Immature natural killer cell (primary cell): ENCODE results near the gene TMEM171. TPM values are rescaled to one million over a fixed set of nuclear protein-coding genes. Genes with fewer than 3 reads are reported as not detected.

Experiments
- DNase-seq, 3 donors: peaks; one replicate each; pipeline ENCODE4 v3.0.0; 2022; ENCODE audit warnings: mixed read lengths in 1 of 3
- H3K27ac Mint-ChIP-seq, 6 donors: one replicate each; pipeline ENCODE4 v1.8.0; 2020; ENCODE audit warnings: mixed read lengths in 6 of 6, mild to moderate bottlenecking in 5 of 6, inconsistent platforms in 4 of 6, moderate library complexity in 3 of 6
- H3K27me3 Mint-ChIP-seq, 3 donors: one replicate each; pipeline ENCODE4 v1.8.0; 2020 to 2021; ENCODE audit warnings: low read depth in 3 of 3, mild to moderate bottlenecking in 3 of 3, mixed read lengths in 3 of 3, moderate library complexity in 3 of 3, inconsistent platforms in 1 of 3
- H3K36me3 Mint-ChIP-seq, 3 donors: one replicate each; pipeline ENCODE4 v1.8.0; 2020; ENCODE audit warnings: mixed read lengths in 3 of 3, inconsistent platforms in 2 of 3, mild to moderate bottlenecking in 2 of 3
- H3K4me1 Mint-ChIP-seq, 2 donors: one replicate each; pipeline ENCODE4 v1.8.0; 2020; ENCODE audit warnings: inconsistent platforms in 2 of 2, mild to moderate bottlenecking in 2 of 2, mixed read lengths in 2 of 2, moderate library complexity in 1 of 2
- H3K4me3 Mint-ChIP-seq, 5 donors: one replicate each; pipeline ENCODE4 v1.8.0; 2020; ENCODE audit warnings: mild to moderate bottlenecking in 5 of 5, mixed read lengths in 5 of 5, inconsistent platforms in 3 of 5, moderate library complexity in 3 of 5
- H3K9me3 Mint-ChIP-seq, 6 donors: one replicate each; pipeline ENCODE4 v1.8.0; 2020; ENCODE audit warnings: mild to moderate bottlenecking in 6 of 6, mixed read lengths in 6 of 6, inconsistent platforms in 4 of 6, moderate library complexity in 3 of 6
- polyA plus RNA-seq, 3 donors: library from polyadenylated mRNA; unstranded; fragments of 300-500 nt; fragmentation: Illumina TruSeq; gene quantifications; one replicate each; pipeline ENCODE4 v1.2.3, GENCODE V29; 2021

Gene TMEM171
- polyA plus RNA-seq, 3 donors from 2014 or later = 3.5 TPM; not detected in 1

- no peak overlapping the region for H3K4me3 Mint-ChIP-seq
- peaks cover 3 to 8% of the 10 kb centered on the region in 2 donors for H3K4me1 Mint-ChIP-seq
- peaks cover 2 to 11% (median 4%) of the 10 kb centered on the region in 3 donors for H3K27me3 Mint-ChIP-seq
- no peak for DNase-seq
- no peaks in the 10 kb centered on the region for H3K9me3 Mint-ChIP-seq
- H3K36me3 Mint-ChIP-seq = no peaks in the 10 kb centered on the region
- no peak overlapping the region for H3K27ac Mint-ChIP-seq
Measured at GRCh38 chr5:73149540-73149939, 29.2 kb downstream of the TMEM171 start.

DNA sequence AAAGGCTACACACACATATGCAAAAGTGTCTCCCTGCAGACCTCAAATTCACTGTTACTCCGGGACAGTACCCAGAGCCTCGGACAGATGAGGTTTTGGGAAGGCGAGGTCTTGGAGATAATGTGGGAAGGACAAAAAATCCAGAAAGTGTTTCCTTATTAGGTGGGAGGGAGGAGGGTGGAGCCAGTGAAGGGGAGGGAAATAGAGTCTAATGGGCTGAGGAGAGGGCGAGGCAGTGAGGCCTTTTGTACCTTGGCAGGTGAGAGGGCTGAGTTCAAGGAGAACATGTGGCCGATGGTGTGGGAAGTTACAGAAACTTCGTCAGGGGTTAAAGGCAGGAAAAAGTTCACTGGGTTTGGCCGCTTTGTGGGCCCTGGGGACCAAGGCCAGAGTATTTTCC, 30.5 kb downstream of the TMEM171 start:
- DNase-seq = no peak
- peaks cover 3 to 8% of the 10 kb centered on the region in 2 donors for H3K4me1 Mint-ChIP-seq
- peak overlapping the region in 1 of 6 donors; percentile 7 for H3K27ac Mint-ChIP-seq
- no peaks in the 10 kb centered on the region for H3K9me3 Mint-ChIP-seq
- no peaks in the 10 kb centered on the region for H3K36me3 Mint-ChIP-seq
- H3K4me3 Mint-ChIP-seq = no peak overlapping the region
- H3K27me3 Mint-ChIP-seq = peaks cover 3 to 11% (median 4%) of the 10 kb centered on the region in 3 donors

DNA sequence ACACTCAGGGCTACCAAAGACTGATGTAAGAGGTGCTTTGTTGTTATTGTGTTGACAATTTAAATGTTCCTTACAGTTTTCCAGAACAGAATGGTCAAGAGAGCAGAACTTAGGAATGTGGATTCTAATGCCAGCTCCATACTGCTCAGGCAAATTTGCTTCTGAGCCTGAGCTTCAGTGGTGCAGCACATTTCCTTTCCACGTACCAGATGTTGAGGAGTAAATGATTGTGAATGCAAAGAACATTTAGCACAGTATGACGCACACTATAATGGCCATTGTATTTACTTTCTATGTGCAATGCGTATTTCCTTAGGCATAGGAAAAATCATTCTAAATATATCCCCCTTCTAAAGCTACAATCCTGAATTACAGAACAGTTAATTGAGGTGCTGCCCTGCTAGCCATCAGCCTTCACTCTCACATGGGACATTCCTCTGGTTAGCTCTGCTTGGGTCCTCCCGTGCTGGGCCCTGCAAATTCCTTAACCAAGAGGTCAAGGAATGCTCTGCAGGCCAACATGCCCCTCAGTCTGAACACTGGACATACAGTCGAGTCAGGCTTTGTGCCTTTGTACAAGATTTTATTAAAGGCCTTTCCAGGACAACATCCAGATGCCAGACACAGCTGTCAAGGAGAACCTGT, 31.5 kb downstream of the TMEM171 start:
- Mint-ChIP-seq H3K4me1 (peaks cover 3 to 8% of the 10 kb centered on the region in 2 donors), H3K27me3 (peaks cover 4 to 7% (median 4%) of the 10 kb centered on the region in 3 donors), H3K27ac (no peak overlapping the region), H3K4me3 (no peak overlapping the region), H3K9me3 (no peaks in the 10 kb centered on the region), H3K36me3 (no peaks in the 10 kb centered on the region)
- DNase-seq = no peak

GRCh38 chr5:73152411-73153388, 32.3 kb downstream of the TMEM171 start:
- Mint-ChIP-seq H3K36me3 (no peaks in the 10 kb centered on the region), H3K4me1 (peaks cover 3 to 9% of the 10 kb centered on the region in 2 donors), H3K4me3 (no peak overlapping the region), H3K27ac (no peak overlapping the region), H3K27me3 (peaks cover 4 to 5% (median 4%) of the 10 kb centered on the region in 3 donors), H3K9me3 (no peaks in the 10 kb centered on the region)
- DNase-seq = no peak

DNA sequence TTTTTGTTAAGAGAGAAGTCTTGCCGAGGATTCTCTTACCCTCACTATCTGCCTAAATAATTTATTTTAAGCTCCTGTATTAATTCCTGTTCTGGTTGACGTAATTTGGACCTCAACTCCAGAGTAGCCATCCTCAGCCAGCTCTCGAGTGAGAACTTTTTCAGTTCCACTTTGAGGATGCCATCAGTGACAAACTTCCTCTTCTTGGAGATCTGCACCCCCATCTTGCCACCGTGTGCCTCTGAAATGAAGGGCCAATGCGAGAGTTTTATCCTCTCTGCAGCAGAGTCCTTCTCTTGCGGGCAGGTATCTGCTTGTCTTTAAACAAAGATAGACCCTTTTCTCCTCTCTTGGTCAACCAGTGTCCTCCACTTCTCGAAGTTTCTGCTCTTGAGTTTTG, 33.1 kb downstream of the TMEM171 start:
- peaks cover 3 to 14% of the 10 kb centered on the region in 2 donors for H3K4me1 Mint-ChIP-seq
- H3K27ac Mint-ChIP-seq = no peak overlapping the region
- no peak overlapping the region for H3K4me3 Mint-ChIP-seq
- peaks cover 4 to 5% (median 4%) of the 10 kb centered on the region in 3 donors for H3K27me3 Mint-ChIP-seq
- no peak for DNase-seq
- no peaks in the 10 kb centered on the region for H3K36me3 Mint-ChIP-seq
- H3K9me3 Mint-ChIP-seq = no peaks in the 10 kb centered on the region

DNA sequence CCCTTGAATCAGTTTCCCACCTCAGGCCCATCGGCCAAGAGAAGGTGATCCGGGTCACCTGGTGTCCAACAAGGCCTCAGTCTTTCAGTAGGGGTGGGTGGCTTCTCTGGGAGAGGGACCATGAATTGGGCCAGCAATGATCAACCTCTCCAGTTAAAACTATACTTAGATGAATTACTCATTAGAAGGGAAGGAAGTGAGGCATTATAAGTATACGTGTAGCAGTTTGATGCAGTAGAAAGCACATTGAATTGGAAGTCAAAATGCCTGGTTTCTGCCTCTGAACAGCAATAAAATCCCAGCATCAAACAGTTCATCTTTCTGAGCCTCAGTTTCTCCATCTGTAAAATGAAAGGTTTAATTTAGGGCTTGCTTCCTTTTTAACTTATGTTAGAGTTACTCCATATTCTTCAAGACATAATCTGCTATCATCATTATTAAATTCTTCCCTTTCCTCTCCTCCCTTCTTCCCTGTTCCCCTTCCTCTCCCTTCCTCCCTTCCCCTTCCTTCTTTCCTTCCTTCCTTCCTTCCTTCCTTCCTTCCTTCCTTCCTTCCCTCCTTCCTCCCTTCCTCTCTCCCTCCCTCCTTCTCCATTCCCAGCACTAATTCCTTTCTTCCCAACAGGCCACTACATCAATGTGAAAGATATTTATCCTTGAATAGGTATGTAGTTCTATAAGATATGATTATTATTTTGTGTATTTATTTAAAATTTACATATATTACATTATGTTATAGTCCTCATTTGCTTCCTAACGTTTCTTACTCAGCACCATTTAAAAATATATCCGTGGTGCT, 34.0 kb downstream of the TMEM171 start:
- Mint-ChIP-seq H3K27ac (peak overlapping the region in 1 of 6 donors; percentile 23), H3K36me3 (no peaks in the 10 kb centered on the region), H3K9me3 (no peaks in the 10 kb centered on the region), H3K4me3 (no peak overlapping the region), H3K4me1 (peaks cover 9 to 21% of the 10 kb centered on the region in 2 donors), H3K27me3 (peaks cover 4 to 5% (median 4%) of the 10 kb centered on the region in 3 donors)
- no peak for DNase-seq

DNA sequence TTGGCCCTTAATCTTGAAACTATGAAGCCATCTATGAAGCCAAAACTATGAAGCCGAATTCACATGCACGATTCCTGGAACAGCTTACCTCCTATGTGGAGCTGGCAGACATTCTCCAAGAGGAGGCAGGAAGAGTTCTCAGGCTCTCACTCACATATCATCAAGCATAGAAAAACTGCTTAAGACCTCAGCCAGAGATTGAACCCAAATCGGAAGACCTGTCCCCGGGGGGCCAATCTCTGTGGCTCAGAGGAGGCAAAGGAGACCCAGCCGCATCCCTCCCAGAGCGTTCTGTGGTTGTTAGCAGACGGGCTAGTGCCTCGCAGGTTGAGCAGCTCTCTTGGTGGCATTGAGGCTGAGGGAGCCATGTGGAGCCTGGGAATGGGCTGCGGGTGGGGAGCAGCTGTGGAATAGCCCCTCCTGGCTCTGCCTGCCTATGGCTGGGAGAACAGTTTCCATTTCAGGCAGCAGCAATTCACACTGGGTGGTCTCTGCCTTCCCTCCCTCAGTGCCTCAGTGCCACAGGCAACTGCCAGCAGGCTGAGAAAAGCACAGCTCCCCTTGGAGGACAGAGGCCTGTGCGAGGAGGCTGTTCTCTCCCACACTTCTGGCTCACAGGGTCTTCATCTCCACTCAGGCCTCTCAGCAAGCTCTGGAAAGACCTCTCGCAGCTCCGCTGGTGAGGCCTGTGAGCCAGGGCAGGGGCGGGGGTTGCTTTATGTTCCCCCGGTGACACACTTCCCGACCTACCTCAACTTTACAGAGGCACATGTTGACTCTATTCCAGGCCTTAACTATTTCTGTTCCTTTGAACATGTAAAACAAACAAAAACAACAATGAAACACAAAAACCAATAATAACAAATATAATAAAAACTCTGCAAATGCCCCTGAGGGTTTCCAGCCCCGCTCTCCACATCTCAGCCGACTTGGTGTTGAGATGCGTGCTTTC, 35.2 kb downstream of the TMEM171 start:
- Mint-ChIP-seq H3K36me3 (no peaks in the 10 kb centered on the region), H3K27ac (no peak overlapping the region), H3K27me3 (peaks cover 4 to 6% (median 5%) of the 10 kb centered on the region in 3 donors), H3K9me3 (no peaks in the 10 kb centered on the region), H3K4me3 (no peak overlapping the region), H3K4me1 (peaks cover 21 to 32% of the 10 kb centered on the region in 2 donors)
- DNase-seq = no peak

DNA sequence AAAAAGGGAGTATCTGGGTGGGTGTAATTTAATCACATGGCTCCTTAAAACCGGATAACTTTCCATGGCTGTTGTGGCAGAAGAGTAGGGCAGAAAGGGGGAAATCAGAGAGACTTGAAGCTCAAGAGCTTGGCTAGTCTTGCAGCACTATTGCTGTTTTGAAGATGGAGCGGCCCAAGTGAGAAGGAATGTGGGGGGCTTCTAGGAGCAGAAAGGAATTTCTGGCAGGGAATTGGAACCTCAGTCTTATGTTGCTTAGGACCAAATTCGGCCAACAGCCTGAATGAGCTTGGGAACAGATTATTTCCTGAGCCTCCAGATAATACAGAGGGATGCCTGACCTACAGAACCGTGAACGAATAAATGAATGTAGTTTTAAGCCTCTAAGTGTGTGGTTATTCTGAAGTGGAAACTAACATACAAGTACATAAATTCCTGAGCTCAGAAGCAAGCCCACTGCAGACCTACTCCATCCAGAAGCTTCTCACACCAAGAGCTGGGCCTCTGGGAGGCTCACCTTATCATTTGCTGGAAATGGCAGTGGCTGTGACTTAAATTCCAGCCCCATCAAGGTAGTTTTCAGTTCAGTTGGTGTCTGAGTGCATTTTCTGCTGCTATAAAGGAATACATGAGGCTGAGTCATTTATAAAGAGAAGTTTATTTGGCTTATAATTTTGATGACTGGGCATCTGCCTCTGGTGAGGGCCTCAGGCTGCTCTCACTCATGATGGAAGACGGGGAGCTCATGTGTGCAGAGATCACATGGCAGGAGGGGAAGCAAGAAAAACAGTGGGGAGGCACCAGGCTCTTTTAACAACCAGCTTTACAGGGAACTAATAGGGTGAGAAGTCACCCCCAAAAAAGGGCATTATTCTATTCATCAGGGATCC, 37.3 kb downstream of the TMEM171 start:
- Mint-ChIP-seq H3K27ac (no peak overlapping the region), H3K9me3 (no peaks in the 10 kb centered on the region), H3K27me3 (peaks cover 1 to 6% (median 4%) of the 10 kb centered on the region in 3 donors), H3K4me1 (peaks cover 23 to 37% of the 10 kb centered on the region in 2 donors), H3K36me3 (no peaks in the 10 kb centered on the region), H3K4me3 (no peak overlapping the region)
- no peak for DNase-seq

DNA sequence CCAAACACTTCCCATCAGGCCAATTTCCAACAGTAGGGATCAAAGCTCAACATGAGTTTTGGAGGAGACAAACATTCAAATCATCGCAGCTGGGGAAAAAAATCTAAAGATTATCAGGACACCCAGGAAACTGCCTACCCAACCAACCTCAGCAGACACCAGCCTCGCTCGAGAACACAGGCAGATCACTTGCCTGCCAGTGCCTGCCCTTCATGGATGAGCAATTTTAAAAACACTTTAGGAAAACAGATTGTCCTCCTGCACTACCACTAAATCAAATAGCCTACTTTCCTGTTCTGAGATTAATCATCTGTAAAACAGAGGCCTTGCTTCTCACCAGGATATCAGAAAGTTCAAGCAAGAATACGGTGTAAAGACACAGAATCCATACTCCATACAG, 37.9 kb downstream of the TMEM171 start:
- DNase-seq = no peak
- H3K36me3 Mint-ChIP-seq = no peaks in the 10 kb centered on the region
- H3K27ac Mint-ChIP-seq = no peak overlapping the region
- H3K4me3 Mint-ChIP-seq = no peak overlapping the region
- H3K27me3 Mint-ChIP-seq = peaks cover 0 to 6% (median 4%) of the 10 kb centered on the region in 3 donors
- no peaks in the 10 kb centered on the region for H3K9me3 Mint-ChIP-seq
- H3K4me1 Mint-ChIP-seq = peaks cover 22 to 33% of the 10 kb centered on the region in 2 donors

DNA sequence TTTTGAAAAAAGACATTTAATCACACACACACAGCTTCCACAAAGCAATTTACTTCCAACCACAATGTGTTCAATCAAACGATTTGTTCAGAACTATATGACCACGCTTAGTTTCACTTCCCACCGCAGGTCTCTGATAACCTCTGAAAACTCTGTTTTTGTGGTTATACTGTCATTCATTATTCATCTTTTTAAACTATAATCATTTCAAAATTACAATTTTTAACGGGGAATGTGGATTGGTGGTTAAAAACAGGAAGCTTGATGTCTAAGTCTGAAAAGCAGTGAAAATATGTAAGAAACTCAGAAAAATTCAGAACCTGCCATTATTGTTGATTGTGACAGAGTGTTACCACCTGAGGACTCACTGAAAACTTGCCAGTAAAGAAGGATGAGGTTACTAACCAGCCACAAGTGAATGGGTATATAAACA, 39.9 kb downstream of the TMEM171 start:
- peak; percentile 18 to 30 (median 27) for DNase-seq
- Mint-ChIP-seq H3K36me3 (no peaks in the 10 kb centered on the region), H3K4me3 (peak overlapping the region; percentile 38 to 69 (median 53)), H3K4me1 (peaks cover 22 to 33% of the 10 kb centered on the region in 2 donors), H3K9me3 (no peaks in the 10 kb centered on the region), H3K27ac (peak overlapping the region in 1 of 6 donors; percentile 55), H3K27me3 (peaks cover 0 to 6% (median 2%) of the 10 kb centered on the region in 3 donors)

DNA sequence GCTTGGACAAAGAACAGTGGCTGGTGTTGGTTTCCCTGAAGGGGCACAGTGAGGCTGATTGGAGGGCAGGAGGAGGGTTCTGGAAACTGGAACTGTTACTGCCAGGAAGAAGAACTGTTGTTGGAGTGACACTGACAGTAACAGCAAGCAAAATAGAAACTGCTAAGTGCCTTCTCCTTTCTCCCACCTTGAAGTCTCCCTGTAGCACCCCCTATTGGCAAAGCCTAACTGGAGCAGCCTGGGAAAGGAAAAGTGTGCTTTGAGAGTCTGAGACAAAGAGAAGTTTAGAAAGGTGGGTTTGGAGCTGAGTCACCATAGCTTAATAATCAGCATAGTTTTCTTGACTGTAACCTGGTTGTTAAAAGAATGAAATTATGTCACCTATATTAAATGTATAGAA, 50.1 kb downstream of the TMEM171 start:
- H3K4me3 Mint-ChIP-seq = no peak overlapping the region
- DNase-seq = peak; percentile 7 to 26 (median 15)
- H3K9me3 Mint-ChIP-seq = peaks cover 0 to 1% (median 0%) of the 10 kb centered on the region in 6 donors
- no peaks in the 10 kb centered on the region for H3K36me3 Mint-ChIP-seq
- peaks cover 9 to 12% (median 10%) of the 10 kb centered on the region in 3 donors for H3K27me3 Mint-ChIP-seq
- no peak overlapping the region for H3K27ac Mint-ChIP-seq
- H3K4me1 Mint-ChIP-seq = no peaks in the 10 kb centered on the region

DNA sequence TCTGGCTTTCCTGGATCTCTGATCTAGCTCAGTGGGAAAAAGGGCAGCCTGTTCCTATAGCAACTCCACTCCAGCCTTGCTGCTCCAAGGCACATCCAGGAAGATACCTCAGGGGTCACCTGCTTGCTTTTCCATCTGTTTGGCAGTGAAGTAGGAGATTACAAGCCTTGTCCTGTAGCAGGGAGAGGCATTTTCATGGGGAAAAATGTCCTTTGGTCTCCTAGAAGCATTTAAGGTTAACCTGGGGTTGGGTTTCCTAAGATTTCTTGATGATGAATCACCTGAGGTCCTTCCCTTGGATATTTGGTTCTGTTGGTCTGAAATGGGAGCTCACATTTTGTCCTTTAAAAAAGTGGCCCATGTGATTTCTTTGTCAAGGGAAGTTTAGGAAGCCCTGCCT, 51.1 kb downstream of the TMEM171 start:
- H3K4me1 Mint-ChIP-seq = no peaks in the 10 kb centered on the region
- peaks cover 10 to 13% (median 12%) of the 10 kb centered on the region in 3 donors for H3K27me3 Mint-ChIP-seq
- H3K27ac Mint-ChIP-seq = no peak overlapping the region
- no peak overlapping the region for H3K4me3 Mint-ChIP-seq
- peaks cover 0 to 1% (median 0%) of the 10 kb centered on the region in 6 donors for H3K9me3 Mint-ChIP-seq
- H3K36me3 Mint-ChIP-seq = no peaks in the 10 kb centered on the region
- DNase-seq = no peak
